ENCODE data around the gene ME3.
"Not testable (repeated sequence)": the region's sequence is repeated elsewhere in the genome, so short reads cannot be mapped to it uniquely, and the experiment has no call there.

Gene ME3

DNA sequence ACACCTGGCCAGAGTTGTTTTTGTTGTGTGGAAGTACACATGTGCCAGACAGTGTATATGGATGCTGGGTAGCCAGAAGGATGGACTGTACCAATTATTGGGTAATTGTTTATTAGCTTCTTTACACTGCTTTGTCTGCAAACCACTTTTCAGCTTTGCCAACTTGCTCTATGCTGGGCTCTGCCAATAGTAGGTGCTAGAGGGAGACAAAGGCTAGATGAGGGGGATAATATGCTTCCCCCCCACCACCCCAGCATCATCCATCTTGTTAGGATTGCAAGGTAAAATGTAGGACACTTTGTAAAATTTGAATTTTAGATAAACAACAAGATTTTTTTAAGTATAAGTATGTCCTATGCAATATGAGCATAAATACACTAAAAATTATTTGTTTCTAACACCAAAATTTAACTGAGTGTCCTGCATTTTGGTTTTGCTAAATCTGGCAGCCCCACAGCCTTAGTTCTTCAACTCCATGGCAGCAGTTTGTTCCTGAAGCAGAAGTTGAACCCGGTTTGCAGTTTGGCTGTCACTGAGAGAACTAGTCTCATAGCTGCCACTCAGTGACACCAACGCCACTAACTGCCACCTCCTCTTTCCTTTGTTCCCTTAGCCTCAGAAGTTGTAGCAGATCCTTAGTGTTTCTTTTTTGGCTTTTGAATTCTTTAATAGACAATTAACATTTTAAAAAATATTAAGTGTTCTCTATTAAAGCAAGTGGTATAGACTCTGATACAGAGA, 219.0 kb downstream of the ME3 start:
- no peak for FAIRE-seq

GRCh38 chr11:86449993-86450629, 222.3 kb downstream of the ME3 start:
- no peak for FAIRE-seq

DNA sequence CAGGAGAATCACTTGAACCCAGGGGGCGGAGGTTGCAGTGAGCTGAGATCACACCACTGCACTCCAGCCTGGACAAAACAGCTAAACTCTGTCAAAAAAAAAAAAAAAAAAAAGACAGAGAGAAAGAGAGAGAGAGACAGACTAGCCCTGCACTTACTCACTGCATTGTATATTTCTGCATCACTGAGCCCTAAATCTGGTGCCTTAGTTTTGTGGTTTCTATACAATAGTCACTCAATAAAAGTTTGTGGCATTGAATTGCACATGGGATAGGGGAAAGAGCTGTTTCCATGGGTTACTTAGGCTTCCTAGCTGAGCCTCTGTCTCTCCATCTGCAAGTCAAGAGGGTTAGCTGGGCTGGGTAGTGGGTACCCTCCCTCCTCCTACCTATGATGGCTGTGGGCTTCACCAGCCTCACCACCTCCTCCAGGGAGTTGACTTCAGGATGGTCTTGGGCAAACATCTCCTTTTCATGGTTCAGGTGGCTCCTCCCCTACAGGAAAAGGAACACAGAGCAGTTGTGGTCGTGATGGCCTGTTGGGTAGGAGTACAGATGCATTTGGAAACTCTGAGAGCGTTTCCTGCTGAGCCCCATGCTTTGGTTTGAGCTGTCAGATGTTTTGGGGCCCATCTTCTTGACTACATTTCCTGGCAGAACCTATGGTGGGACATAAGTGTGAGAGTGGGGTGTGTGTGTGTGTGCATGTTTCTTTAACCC, 224.5 kb downstream of the ME3 start:
- FAIRE-seq: no peak

DNA sequence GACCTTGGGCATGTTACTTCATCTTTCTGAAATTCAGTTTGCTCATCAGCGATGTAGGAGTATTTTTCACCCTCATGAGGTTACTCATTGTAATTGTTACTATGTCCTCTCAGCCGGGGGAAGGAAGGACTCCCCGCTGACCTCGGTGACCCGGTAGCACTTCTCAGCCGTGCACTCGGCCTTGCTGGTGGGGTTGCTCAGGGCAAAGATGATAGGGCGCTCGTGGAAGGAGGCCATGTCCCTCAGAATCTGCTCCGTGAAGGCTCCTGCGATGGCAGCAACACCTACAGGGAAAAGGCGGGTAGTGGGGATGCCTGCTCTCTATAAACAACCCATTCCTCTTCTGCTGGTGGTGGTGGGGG, 225.5 kb downstream of the ME3 start:
- FAIRE-seq: no peak

- no peak for FAIRE-seq
These were observed 226.1 kb downstream of the ME3 start for GRCh38 chr11:86446163-86446923.

DNA sequence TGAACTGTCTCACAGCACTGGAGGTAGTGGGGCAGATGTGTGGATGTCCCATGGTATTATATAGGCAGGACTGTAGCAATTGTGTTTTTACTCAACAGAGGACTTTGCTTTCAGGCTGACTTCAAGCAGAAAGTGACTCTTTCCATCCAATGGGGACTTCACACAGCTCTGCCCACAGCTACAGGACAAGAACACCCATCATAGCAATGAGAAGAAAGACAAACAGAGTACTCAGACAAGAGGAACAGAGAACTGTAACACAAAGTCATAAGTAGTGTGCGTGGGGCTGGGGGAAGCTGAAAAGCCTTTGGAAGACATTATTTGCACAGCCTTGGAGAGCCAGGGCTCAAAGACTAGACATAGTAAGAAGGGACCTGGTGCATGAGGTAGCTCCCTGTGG, 227.4 kb downstream of the ME3 start:
- FAIRE-seq: no peak

GRCh38 chr11:86443415-86443814, 229.0 kb downstream of the ME3 start:
- FAIRE-seq: no peak

- FAIRE-seq: no peak
These were observed 229.6 kb downstream of the ME3 start for GRCh38 chr11:86442827-86443226.

DNA sequence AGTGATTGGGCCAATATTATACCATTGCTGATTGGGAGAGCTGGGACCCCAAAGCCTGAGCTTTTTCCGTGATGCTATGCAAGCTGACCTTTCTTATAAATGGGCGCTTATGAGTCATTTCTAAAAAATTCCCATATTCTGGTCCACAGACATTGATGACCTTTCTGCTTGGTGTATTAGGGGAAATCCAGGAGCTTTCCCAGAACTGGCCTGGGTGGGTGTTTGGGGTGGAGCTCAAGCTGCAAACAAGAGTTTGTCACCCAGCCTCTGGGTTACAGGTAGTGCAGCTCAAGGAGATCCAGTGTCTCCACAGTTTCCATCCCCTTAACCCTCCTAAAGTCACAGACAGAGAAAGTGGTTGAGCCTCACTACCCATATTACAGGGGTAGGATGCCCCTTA, 230.0 kb downstream of the ME3 start:
- no peak for FAIRE-seq

DNA sequence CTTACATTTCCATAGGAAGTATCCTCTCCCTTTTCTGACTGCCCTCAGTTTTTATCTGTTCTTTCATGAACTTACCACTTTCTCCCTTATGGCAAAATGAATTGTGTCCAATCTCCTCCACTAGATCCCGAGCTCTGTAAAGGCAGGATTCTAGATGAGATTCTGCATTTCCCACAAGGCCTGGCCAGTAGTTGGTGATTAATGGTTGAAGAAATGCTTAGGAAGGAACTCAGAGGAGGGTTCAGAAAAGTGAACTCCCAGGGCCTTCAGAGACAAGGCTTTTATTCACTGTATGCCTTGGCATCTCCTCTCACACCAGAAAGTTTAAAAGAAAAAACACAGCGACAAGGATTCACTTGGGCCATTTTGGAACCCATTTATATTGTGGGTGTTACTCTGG, 231.6 kb downstream of the ME3 start:
- no peak for FAIRE-seq

DNA sequence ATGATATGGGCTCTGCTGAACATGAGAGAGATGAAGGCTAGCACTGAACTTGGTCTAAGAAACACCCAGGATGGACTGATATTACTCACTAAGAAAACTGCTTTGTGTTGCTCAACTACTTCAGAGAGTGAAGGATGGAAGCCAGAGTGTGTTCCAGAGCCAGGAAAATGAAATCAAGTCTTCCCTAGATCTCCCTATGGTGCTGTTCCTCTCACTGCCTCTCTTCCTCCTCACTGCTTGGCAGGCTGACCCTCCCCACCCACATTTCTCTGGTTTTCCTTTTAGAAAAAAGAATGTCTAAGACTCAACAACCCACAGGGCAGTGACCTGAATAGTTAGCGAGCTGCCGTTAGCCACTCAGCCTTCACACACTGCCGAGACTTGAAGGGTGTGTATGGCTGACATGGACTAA, 232.1 kb downstream of the ME3 start:
- no peak for FAIRE-seq

DNA sequence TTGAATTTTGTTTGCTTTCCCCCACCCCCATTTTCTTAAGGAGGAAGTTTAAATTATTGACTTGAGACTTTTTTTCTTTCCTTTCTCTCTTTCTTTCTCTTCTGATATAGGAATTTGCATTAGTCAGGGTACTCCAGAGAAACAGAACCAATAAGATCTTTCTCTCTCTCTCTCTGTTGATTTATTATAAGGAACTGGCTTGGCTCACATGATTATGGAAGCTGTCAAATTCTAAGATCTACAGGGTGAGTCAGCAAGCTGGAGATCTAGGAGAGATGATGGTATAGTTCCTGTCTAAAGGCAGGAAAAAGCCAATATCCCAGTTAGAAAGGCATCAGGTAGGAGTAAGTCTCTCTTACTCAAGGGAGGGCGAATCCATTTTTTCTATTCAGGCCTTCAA, 233.7 kb downstream of the ME3 start:
- no peak for FAIRE-seq

GRCh38 chr11:86435711-86436110, 236.7 kb downstream of the ME3 start:
- no peak for FAIRE-seq

GRCh38 chr11:86433361-86434095, 238.9 kb downstream of the ME3 start:
- FAIRE-seq: not testable (repeated sequence)

DNA sequence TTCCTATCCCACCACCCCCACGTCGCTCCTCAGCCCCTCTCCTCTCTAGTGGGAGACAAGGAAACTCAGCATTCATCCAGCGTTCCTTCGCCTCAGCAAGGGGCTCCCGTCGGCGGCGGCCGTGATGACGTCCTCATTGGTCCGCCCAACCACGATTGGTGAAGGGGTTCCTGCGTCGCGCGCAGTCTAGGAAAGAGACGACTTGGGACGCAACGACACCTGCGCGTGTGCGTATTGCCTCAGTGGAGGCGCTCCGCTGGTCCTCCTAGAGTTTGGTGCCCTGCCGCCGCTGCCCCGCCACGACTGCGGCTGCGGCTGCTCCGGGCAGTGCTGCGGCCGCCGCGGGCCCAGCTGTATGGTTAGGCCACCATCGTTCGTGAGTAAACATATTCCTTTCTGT, 241.2 kb downstream of the ME3 start:
- no peak for FAIRE-seq

GRCh38 chr11:86427441-86427840, 245.0 kb downstream of the ME3 start:
- FAIRE-seq: no peak

GRCh38 chr11:86423488-86423887, 248.9 kb downstream of the ME3 start:
- not testable (repeated sequence) for FAIRE-seq

DNA sequence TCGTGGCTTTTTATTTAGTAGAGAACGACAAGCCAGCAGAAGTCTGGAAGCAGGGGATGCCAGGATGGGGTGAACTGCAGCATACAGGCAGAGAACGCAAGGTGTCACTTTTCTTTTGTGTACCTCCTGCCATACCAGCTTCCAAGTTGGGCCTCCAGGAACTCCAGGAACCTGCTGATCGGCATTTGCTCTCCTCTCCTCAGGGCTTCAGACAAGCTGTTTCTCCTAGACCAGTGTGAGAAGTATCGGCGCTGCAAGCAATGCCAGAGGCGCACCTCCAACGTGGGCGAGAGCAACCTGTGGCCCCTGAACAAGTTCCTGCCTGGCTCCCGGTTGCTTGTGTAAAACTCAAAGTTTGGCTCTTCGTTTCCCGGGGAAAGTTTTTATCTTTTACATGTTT, 250.0 kb downstream of the ME3 start:
- no peak for FAIRE-seq

DNA sequence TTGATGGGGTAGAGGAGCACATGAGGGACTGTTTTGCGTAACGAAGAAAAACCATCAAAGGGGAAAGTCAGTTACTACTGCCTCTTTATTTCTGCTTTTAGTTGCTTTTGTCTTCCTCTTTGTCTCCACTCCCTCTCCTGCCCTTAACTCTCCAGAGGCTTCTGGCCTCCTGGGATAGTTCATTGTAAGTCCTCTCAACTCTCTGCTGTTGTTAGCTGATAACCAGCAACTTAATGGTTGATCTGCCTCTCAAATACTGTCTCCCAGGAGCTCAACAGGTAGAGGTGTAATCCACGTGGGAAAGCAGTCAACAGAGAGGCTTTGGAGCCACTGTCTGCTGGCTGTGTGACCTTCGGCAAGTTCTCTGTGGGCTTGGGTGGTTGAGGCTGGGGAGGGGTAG, 250.5 kb downstream of the ME3 start:
- no peak for FAIRE-seq

GRCh38 chr11:86418917-86419316, 253.5 kb downstream of the ME3 start:
- FAIRE-seq: no peak

DNA sequence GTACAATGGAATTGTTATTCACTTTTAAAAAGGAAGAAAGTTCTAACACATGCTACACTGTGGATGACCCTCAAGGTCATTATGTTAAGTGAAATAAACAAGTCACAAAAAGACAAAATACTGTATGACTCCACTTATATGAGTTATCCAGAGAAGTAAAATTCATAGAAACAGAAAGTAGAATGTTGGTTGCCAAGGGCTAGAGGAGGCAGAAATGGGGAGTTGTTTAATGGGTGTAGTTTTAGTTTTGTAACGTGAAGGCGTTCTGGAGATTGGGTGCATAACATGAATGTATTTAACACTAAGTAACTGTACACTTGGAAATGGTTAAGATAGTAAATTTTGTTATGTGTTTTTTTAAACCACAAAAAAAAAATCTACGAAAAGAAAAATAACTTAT, 253.9 kb downstream of the ME3 start:
- FAIRE-seq: no peak

DNA sequence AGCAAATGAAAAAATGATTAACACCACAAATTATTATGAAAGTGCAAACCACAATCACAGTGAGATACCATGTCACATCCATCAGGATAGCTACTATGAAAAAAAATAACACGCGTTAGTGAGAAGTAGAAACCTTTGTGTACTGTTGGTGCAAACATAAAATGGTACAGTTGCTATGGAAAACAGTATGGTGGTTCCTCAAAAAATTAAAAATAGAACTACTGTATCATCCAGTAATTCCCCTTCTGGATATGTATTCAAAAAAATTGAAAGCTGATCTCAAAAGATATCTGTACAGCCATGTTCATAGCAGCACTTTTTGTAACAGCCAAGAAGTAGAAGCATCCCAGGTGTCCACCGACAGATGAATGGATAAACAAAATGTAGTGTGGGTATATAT, 254.3 kb downstream of the ME3 start:
- no peak for FAIRE-seq

DNA sequence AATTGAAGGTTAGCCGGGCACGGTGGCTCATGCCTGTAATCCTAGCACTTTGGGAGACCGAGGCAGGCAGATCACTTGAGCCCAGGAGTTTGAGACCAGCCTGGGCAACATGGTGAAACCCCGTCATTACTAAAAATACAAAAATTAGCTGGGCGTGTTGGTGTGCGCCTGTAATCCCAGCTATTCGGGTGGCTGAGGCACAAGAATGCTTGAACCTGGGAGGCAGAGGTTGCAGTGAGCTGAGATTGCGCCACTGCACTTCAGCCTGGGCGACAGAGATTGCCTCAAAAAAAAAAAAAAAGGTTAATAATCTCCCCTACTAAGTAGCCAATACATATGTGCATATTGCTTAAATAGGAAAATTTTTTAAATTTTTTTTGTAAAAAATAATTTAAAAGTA, 255.5 kb downstream of the ME3 start:
- not testable (repeated sequence) for FAIRE-seq

All from colon (tissue), 2 donors.